HUES64 (cell line): Measurements from ENCODE around the gene ASIC4.

Experiments used
- H3K27ac ChIP-seq: 2 replicates; pipeline ENCODE4 v1.7.0; 2013; ENCODE audit warnings: low read depth, low read length, inconsistent platforms
- H3K27me3 ChIP-seq: 2 replicates; pipeline ENCODE4 v1.6.1; 2013; ENCODE audit warnings: mild to moderate bottlenecking, low read length; ENCODE audit not compliant: insufficient read depth
- H3K36me3 ChIP-seq: 2 replicates; pipeline ENCODE4 v1.6.1; 2013; ENCODE audit warnings: mild to moderate bottlenecking, low read length; ENCODE audit not compliant: insufficient read depth
- H3K4me1 ChIP-seq: 2 replicates; pipeline ENCODE4 v1.6.1; 2013; ENCODE audit warnings: mild to moderate bottlenecking, low read length, moderate library complexity; ENCODE audit not compliant: insufficient read depth
- H3K4me3 ChIP-seq: 2 replicates; pipeline ENCODE4 v1.5.1; 2013; ENCODE audit warnings: mild to moderate bottlenecking, low read length, moderate library complexity
- H3K9ac ChIP-seq: 2 replicates; pipeline ENCODE4 v1.6.1; 2013; ENCODE audit warnings: mild to moderate bottlenecking, low read depth, low read length
- H3K9me3 ChIP-seq: 2 replicates; pipeline ENCODE4 v1.6.1; 2013; ENCODE audit warnings: low read depth, low read length; ENCODE audit not compliant: insufficient read depth
- WGBS: fragments of 150-250, 120-280 bp; methylation state at CpG from one replicate; pipeline ENCODE4 v1.1.7; 2013; ENCODE audit warnings: missing lambda C conversion rate; 5-methylcytosine and 5-hydroxymethylcytosine counted together

The ASIC4 gene

GRCh38 chr2:219531639-219532377 lies 17.5 kb downstream of the ASIC4 start:
- 0 out of 2 replicates have a peak, but pooled peaks cover 6% of the 10 kb centered on the region for H3K4me1 ChIP-seq
- no peak overlapping the region for H3K27ac ChIP-seq
- 87% methylated on average over 20 of the region's 20 CpGs for WGBS
- H3K27me3 ChIP-seq, result peaks cover 20% of the 10 kb centered on the region
- no peak overlapping the region for H3K4me3 ChIP-seq
- H3K36me3 ChIP-seq, result no peaks in the 10 kb centered on the region
- no peaks in the 10 kb centered on the region for H3K9me3 ChIP-seq
- no peak overlapping the region for H3K9ac ChIP-seq

DNA sequence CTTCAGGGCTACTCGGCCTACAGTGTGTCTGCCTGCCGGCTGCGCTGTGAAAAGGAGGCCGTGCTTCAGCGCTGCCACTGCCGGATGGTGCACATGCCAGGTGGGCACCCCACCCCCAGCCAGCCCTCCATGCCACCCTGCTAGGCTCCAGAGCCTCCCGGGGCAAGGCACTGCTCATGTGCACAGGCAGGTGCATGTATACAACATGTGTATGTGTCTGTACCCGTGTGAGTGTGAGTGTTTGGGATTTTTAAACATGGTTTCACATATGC lies 18.0 kb downstream of the ASIC4 start:
- H3K9ac ChIP-seq, result no peak overlapping the region
- peaks cover 7% of the 10 kb centered on the region; the same call in 1 of the 2 replicates for H3K4me1 ChIP-seq
- peaks cover 20% of the 10 kb centered on the region for H3K27me3 ChIP-seq
- WGBS, result 87% methylated on average over 8 of the region's 8 CpGs
- H3K4me3 ChIP-seq, result no peak overlapping the region
- H3K9me3 ChIP-seq, result no peaks in the 10 kb centered on the region
- H3K36me3 ChIP-seq, result no peaks in the 10 kb centered on the region
- no peak overlapping the region for H3K27ac ChIP-seq

DNA sequence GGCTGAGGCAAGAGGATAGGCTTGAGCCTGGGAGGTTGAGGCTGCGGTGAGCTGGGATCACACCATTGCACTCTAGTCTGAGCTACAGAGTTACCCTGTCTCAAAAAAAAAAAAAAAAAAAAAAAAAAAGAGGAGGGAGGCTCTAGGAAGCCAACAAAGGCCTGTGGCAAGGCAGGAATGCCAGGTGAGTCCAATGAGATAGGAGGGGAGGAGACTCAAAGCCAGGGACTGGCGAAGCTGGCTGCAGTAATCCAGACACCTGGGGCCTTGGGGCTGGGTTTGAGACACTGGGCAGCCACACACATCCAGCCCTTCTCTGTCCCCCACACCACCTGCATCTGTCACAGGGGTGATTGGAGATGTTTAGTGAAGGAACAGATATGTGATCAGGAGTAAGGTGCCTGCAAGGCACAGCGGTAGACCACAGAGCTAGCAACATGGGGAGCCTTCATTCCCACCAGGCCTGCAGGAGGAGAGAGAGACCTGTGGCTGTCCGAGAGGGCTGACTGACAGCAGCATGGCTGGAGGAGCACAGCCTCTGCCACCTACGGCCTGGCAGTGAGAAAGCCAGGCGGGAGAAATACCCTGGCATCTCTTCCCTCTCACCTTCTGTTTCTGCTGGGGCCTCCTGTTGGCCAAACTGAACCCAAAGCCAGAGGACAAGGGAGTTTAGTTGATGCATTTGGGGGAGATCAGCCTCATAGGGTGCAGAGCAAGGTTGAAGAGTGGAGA lies 19.8 kb downstream of the ASIC4 start:
- Histone ChIP-seq H3K4me1 (peaks cover 22% of the 10 kb centered on the region), H3K4me3 (no peak overlapping the region), H3K9me3 (no peaks in the 10 kb centered on the region), H3K36me3 (no peaks in the 10 kb centered on the region), H3K27me3 (peaks cover 10% of the 10 kb centered on the region), H3K27ac (no peak overlapping the region), H3K9ac (no peak overlapping the region)
- WGBS, result 84% methylated on average over 6 of the region's 6 CpGs

- 91% methylated on average over 16 of the region's 16 CpGs for WGBS
- Histone ChIP-seq H3K27me3 (no peaks in the 10 kb centered on the region), H3K9me3 (no peaks in the 10 kb centered on the region), H3K4me1 (peaks cover 16% of the 10 kb centered on the region), H3K36me3 (peaks cover 20% of the 10 kb centered on the region), H3K4me3 (no peak overlapping the region), H3K9ac (no peak overlapping the region), H3K27ac (no peak overlapping the region)
These were observed 22.1 kb downstream of the ASIC4 start for GRCh38 chr2:219536425-219536824.

DNA sequence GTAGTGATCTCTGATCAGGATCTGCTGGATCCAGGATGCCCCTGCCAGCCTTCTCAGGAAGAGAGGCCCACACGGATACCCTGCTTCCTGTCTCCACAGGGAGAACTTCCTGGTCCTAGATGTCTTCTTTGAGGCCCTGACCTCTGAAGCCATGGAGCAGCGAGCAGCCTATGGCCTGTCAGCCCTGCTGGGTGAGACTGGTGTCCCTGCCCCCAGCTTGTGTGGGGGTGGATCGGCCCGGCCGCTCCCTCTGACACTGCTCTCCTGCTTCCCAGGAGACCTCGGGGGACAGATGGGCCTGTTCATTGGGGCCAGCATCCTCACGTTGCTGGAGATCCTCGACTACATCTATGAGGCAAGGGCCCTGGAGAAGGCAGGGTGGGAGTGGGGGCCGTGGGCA lies 22.7 kb downstream of the ASIC4 start:
- 84% methylated on average over 9 of the region's 9 CpGs for WGBS
- H3K9ac ChIP-seq, result no peak overlapping the region
- no peak overlapping the region for H3K27ac ChIP-seq
- peaks cover 21% of the 10 kb centered on the region for H3K36me3 ChIP-seq
- peaks cover 16% of the 10 kb centered on the region for H3K4me1 ChIP-seq
- peaks cover 1% of the 10 kb centered on the region; the same call in 1 of the 2 replicates for H3K27me3 ChIP-seq
- no peak overlapping the region for H3K4me3 ChIP-seq
- no peaks in the 10 kb centered on the region for H3K9me3 ChIP-seq

- Histone ChIP-seq H3K27me3 (peaks cover 10% of the 10 kb centered on the region; the same call in 1 of the 2 replicates), H3K9me3 (no peaks in the 10 kb centered on the region), H3K9ac (no peak overlapping the region), H3K27ac (no peak overlapping the region; the same call in 1 of the 2 replicates), H3K4me1 (peaks cover 16% of the 10 kb centered on the region), H3K36me3 (peaks cover 21% of the 10 kb centered on the region), H3K4me3 (no peak overlapping the region)
- WGBS, result 46% methylated on average over 13 of the region's 15 CpGs
These were observed 23.6 kb downstream of the ASIC4 start for GRCh38 chr2:219537657-219538488.

GRCh38 chr2:219538504-219538951 lies 24.2 kb downstream of the ASIC4 start:
- Histone ChIP-seq H3K9ac (no peak overlapping the region), H3K4me3 (no peak overlapping the region), H3K4me1 (peaks cover 16% of the 10 kb centered on the region), H3K36me3 (peaks cover 21% of the 10 kb centered on the region), H3K27me3 (peaks cover 10% of the 10 kb centered on the region; the same call in 1 of the 2 replicates), H3K27ac (no peak overlapping the region; the same call in 1 of the 2 replicates), H3K9me3 (no peaks in the 10 kb centered on the region)
- 66% methylated on average over 6 of the region's 6 CpGs for WGBS

GRCh38 chr2:219538956-219539788 lies 24.9 kb downstream of the ASIC4 start:
- no peaks in the 10 kb centered on the region for H3K9me3 ChIP-seq
- 90% methylated on average over 32 of the region's 32 CpGs for WGBS
- H3K36me3 ChIP-seq, result peaks cover 21% of the 10 kb centered on the region
- peaks cover 16% of the 10 kb centered on the region for H3K4me1 ChIP-seq
- H3K4me3 ChIP-seq, result no peak overlapping the region
- peaks cover 11% of the 10 kb centered on the region; the same call in 1 of the 2 replicates for H3K27me3 ChIP-seq
- H3K27ac ChIP-seq, result no peak overlapping the region; the same call in 1 of the 2 replicates
- H3K9ac ChIP-seq, result no peak overlapping the region

DNA sequence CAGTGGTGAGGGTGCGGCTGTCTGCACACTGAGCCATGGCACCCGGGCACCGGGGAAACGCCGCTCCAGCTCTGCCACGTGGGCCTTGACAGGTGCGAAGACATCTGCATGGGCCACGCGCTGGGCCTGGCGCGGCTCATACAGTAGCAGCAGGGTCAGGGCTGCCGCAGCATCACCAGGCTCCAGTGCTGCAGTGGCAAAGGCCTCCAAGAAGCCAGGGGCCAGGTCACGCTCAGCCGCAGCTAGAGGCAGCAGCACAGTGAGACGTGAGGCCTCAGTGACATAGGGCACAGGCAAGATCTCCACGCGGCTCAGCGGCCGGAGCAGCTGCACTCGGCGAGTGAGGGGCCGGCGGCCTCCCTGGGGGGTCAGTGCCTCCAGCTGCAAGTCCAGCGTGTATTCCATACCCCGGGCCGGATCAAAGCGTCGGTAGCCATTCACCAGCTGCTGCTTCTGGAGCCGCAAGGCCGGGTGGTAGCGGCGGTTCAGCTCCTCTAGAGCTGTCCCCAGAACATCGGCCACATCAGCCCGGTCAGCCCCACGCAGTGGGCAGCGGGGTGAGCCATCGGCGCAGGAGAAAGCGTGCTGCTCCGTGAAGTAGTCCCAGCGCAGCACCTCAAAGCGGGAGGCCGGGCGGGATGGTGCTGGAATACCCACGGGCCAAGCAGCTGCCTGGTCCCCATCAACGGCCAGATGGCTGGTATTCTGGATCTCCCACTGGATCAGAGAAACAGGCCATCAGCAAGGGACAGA lies 25.8 kb downstream of the ASIC4 start:
- H3K4me1 ChIP-seq, result peaks cover 16% of the 10 kb centered on the region

More for the DNA sequence above, 25.8 kb downstream of the ASIC4 start:
- Histone ChIP-seq H3K36me3 (peaks cover 21% of the 10 kb centered on the region), H3K27me3 (peaks cover 20% of the 10 kb centered on the region; the same call in 1 of the 2 replicates), H3K27ac (no peak overlapping the region), H3K9me3 (no peaks in the 10 kb centered on the region), H3K4me3 (no peak overlapping the region), H3K9ac (no peak overlapping the region)
- 95% methylated on average over 46 of the region's 46 CpGs for WGBS
